BJ (cell line): ENCODE measurements around the gene ZNF496. TPM values are rescaled to one million over a fixed set of nuclear protein-coding genes. Genes with fewer than 3 reads are reported as not detected.
A peak's percentile ranks its signal among the peaks of the same experiment; 100 is the strongest.
"Not testable (repeated sequence)": the region's sequence is repeated elsewhere in the genome, so short reads cannot be mapped to it uniquely, and the experiment has no call there.

ENCODE experiments used
- CTCF ChIA-PET: fragments of 350-600 bp; formaldehyde crosslinking; extraction: SDS; loops from one replicate; lab custom pipeline; 2021; ENCODE audit warnings: antibody characterized with exemption, inconsistent platforms; lab: Yijun Ruan, JAX
- POLR2A ChIA-PET: fragments of 300-600 bp; sonication (Branson Sonifier 250); formaldehyde crosslinking; extraction: SDS; loops from one replicate; lab custom pipeline; 2021; ENCODE audit warnings: antibody characterized with exemption; lab: Charles Lee
- DNase-seq: peaks from one replicate; pipeline ENCODE4 v3.0.0-alpha.2; 2011; ENCODE audit warnings: low read depth
- H3K27me3 ChIP-seq: 2 replicates; pipeline ENCODE4 v1.6.0; 2011; ENCODE audit warnings: low read length; ENCODE audit not compliant: control insufficient read depth, insufficient read depth
- H3K36me3 ChIP-seq: 2 replicates; pipeline ENCODE4 v1.5.1; 2011; ENCODE audit warnings: low read length; ENCODE audit not compliant: control insufficient read depth, insufficient read depth
- H3K4me3 ChIP-seq: 2 replicates; pipeline ENCODE4 v1.5.1; 2011; ENCODE audit warnings: low read depth, mild to moderate bottlenecking, control low read depth, low read length
- CTCF ChIP-seq: IDR thresholded peaks from 2 replicates; pipeline ENCODE4 v1.5.1; 2011; ENCODE audit warnings: low read depth, mild to moderate bottlenecking, control low read depth, inconsistent platforms, low read length, moderate library complexity; ENCODE audit not compliant: insufficient read depth
- polyA minus RNA-seq: library from RNA; depleted of rRNA, polyadenylated mRNA; stranded (reverse); fragments of >200 nt; gene quantifications from 2 replicates; pipeline ENCODE4 v1.2.3, GENCODE V29; 2011; rRNA and poly(A)+ RNA removed
- polyA plus RNA-seq: library from polyadenylated mRNA; depleted of rRNA; stranded (reverse); fragments of >200 nt; gene quantifications from 2 replicates; pipeline ENCODE4 v1.2.3, GENCODE V29; 2011; rRNA removed

ZNF496 gene
- polyA plus RNA-seq (15.1 and 17.8 TPM in 2 replicates), polyA minus RNA-seq (19.6 and 26.8 TPM in 2 replicates)

GRCh38 chr1:247331525-247332214, at the start of gene ZNF496:
ZNF496 (minus strand) TSS chr1:247331867; CDS start chr1:247329578, 2,289 bp downstream.
- peak within 1 kb of the TSS; percentile 92 for H3K4me3 ChIP-seq
- peaks cover 13% of the 10 kb centered on the region for H3K36me3 ChIP-seq
- CTCF ChIA-PET: interaction anchor here (1.4 kb wide), 1 partner anchor 41 kb away, joined by 5 read pairs; no protein-coding TSS in a partner anchor
- no peak for TF ChIP-seq CTCF
- POLR2A ChIA-PET: interaction anchor here (0.5 kb wide), 1 partner anchor 12 kb away, joined by 6 read pairs; no protein-coding TSS in a partner anchor
- no peaks in the 10 kb centered on the region for H3K27me3 ChIP-seq
- DNase-seq: peak; percentile 30

GRCh38 chr1:247378334-247379073, 46.8 kb upstream of the ZNF496 start:
- H3K36me3 ChIP-seq: no peaks in the 10 kb centered on the region
- CTCF ChIA-PET: interaction anchor here (1.6 kb wide), 1 partner anchor 12 kb away, joined by 10 read pairs; no protein-coding TSS in a partner anchor
- H3K4me3 ChIP-seq: no peak overlapping the region
- 0 out of 2 replicates have a peak, but pooled peaks cover 3% of the 10 kb centered on the region for H3K27me3 ChIP-seq
- POLR2A ChIA-PET: no interaction called here
- no peak for TF ChIP-seq CTCF
- no peak for DNase-seq

- H3K4me3 ChIP-seq, CTCF ChIA-PET, H3K27me3 ChIP-seq, H3K36me3 ChIP-seq, POLR2A ChIA-PET, DNase-seq: not testable (repeated sequence)
These were observed 46.0 kb upstream of the ZNF496 start for GRCh38 chr1:247377656-247378055.

- POLR2A ChIA-PET: no interaction called here
- no peak for DNase-seq
- TF ChIP-seq CTCF: no peak
These were observed 45.0 kb upstream of the ZNF496 start for GRCh38 chr1:247376659-247377058.

GRCh38 chr1:247375747-247376146, 44.1 kb upstream of the ZNF496 start:
- no peak for DNase-seq
- no peak for TF ChIP-seq CTCF
- CTCF ChIA-PET: no interaction called here
- POLR2A ChIA-PET: no interaction called here
- Histone ChIP-seq H3K27me3 (0 out of 2 replicates have a peak, but pooled peaks cover 3% of the 10 kb centered on the region), H3K36me3 (no peaks in the 10 kb centered on the region), H3K4me3 (no peak overlapping the region)

More at GRCh38 chr1:247376659-247377058, 45.0 kb upstream of the ZNF496 start:
- no peaks in the 10 kb centered on the region for H3K36me3 ChIP-seq
- H3K27me3 ChIP-seq: 0 out of 2 replicates have a peak, but pooled peaks cover 3% of the 10 kb centered on the region
- CTCF ChIA-PET: interaction anchor here (0.8 kb wide), 1 partner anchor 9 kb away, joined by 3 read pairs; no protein-coding TSS in a partner anchor
- no peak overlapping the region for H3K4me3 ChIP-seq

- H3K27me3 ChIP-seq, POLR2A ChIA-PET, H3K36me3 ChIP-seq, H3K4me3 ChIP-seq, DNase-seq: not testable (repeated sequence)
- CTCF ChIA-PET: interaction anchor here (0.6 to 3.4 kb wide), 6 partner anchors 8 to 338 kb away, joined by 3 to 37 read pairs (median 12); no protein-coding TSS in a partner anchor
These were observed 43.1 kb upstream of the ZNF496 start for GRCh38 chr1:247374651-247375334.
